Loucy (cell line): ENCODE results near the gene POLE4.

ENCODE experiments used
- EZH2phosphoT487 ChIP-seq: fragments of 200-600 bp; IDR thresholded peaks from 2 replicates; pipeline ENCODE4 v1.6.1; 2018; ENCODE audit warnings: antibody characterized with exemption, mild to moderate bottlenecking, moderate library complexity, borderline replicate concordance
- TF ChIP-seq, protein P1 (sequence below): fragments of 200-600 bp; sonication (generic); conservative IDR thresholded peaks from 2 replicates; pipeline ENCODE4 v1.5.1; 2014; ENCODE audit warnings: mild to moderate bottlenecking, antibody characterized with exemption, low read length

DNA sequence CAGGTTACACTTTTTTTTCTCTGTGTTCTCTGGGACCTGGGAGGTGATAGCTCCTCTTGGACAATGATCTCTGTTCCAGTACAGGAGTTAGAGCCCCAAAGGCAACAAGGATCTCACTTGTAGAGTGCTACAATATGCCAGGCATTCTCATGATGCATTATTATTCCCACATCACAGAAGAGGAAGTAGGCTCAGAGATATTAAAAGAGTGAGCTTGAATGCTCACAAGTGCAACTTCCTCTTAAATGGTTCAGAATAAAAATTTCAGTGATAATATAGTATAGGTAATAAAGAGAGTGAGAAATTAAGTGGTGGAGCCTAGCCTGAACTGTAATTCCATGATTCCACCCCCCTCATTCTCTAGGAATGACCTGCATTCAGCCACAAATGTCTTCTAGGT, 21.4 kb downstream of the POLE4 start:
- no peak for TF ChIP-seq EZH2phosphoT487
- TF ChIP-seq, protein P1, sequence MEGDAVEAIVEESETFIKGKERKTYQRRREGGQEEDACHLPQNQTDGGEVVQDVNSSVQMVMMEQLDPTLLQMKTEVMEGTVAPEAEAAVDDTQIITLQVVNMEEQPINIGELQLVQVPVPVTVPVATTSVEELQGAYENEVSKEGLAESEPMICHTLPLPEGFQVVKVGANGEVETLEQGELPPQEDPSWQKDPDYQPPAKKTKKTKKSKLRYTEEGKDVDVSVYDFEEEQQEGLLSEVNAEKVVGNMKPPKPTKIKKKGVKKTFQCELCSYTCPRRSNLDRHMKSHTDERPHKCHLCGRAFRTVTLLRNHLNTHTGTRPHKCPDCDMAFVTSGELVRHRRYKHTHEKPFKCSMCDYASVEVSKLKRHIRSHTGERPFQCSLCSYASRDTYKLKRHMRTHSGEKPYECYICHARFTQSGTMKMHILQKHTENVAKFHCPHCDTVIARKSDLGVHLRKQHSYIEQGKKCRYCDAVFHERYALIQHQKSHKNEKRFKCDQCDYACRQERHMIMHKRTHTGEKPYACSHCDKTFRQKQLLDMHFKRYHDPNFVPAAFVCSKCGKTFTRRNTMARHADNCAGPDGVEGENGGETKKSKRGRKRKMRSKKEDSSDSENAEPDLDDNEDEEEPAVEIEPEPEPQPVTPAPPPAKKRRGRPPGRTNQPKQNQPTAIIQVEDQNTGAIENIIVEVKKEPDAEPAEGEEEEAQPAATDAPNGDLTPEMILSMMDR, result no peak
